Liver (tissue), 9 donors: ENCODE data around the gene CAMKV. TPM values are rescaled to one million over a fixed set of nuclear protein-coding genes. Genes with fewer than 3 reads are reported as not detected.

ENCODE experiments used
- DNase-seq: peaks from one replicate; pipeline ENCODE4 v3.0.0-alpha.2; 2017; ENCODE audit warnings: low spot score
- H3K27ac ChIP-seq, 2 donors: one replicate each; pipeline ENCODE4 v1.7.0; 2013; ENCODE audit warnings: inconsistent platforms in 2 of 2, low read length in 2 of 2, control low read depth in 1 of 2, low read depth in 1 of 2, mild to moderate bottlenecking in 1 of 2
- H3K27me3 ChIP-seq, 4 donors: one replicate each; pipeline versions ENCODE4 v1.6.1 to v1.7.0; 2013; ENCODE audit warnings: low read length in 3 of 4, inconsistent platforms in 1 of 4, mild to moderate bottlenecking in 1 of 4, moderate library complexity in 1 of 4; ENCODE audit not compliant: control insufficient read depth in 4 of 4, insufficient read depth in 4 of 4
- H3K36me3 ChIP-seq, 4 donors: one replicate each; pipeline versions ENCODE4 v1.6.1 to v1.7.0; 2013; ENCODE audit warnings: low read length in 3 of 4, mild to moderate bottlenecking in 3 of 4, low read depth in 1 of 4, moderate library complexity in 1 of 4; ENCODE audit not compliant: control insufficient read depth in 4 of 4, insufficient read depth in 3 of 4
- H3K4me1 ChIP-seq, 4 donors: one replicate each; pipeline versions ENCODE4 v1.6.1 to v1.7.0; 2013; ENCODE audit warnings: low read length in 3 of 4, mild to moderate bottlenecking in 3 of 4, moderate library complexity in 1 of 4; ENCODE audit not compliant: control insufficient read depth in 4 of 4, insufficient read depth in 4 of 4
- H3K4me3 ChIP-seq, 3 donors: one replicate each; pipeline versions ENCODE4 v1.6.1 to v1.7.0; 2013; ENCODE audit warnings: low read length in 3 of 3, control low read depth in 1 of 3, low read depth in 1 of 3, mild to moderate bottlenecking in 1 of 3
- H3K9ac ChIP-seq, 2 donors: one replicate each; pipeline ENCODE4 v1.7.0; 2013; ENCODE audit warnings: low read length in 2 of 2, mild to moderate bottlenecking in 2 of 2, moderate library complexity in 2 of 2, control low read depth in 1 of 2, low read depth in 1 of 2
- H3K9me3 ChIP-seq, 4 donors: one replicate each; pipeline versions ENCODE4 v1.6.1 to v1.7.0; 2013; ENCODE audit warnings: low read length in 3 of 4; ENCODE audit not compliant: control insufficient read depth in 4 of 4
- ATF3 ChIP-seq: IDR thresholded peaks from 2 replicates; pipeline ENCODE4 v1.6.1; 2016; ENCODE audit warnings: antibody characterized with exemption
- EGR1 ChIP-seq, 2 donors: IDR thresholded peaks; 2 replicates each; pipeline ENCODE4 v1.6.1; 2016 to 2018; ENCODE audit warnings: antibody characterized with exemption in 2 of 2, low read depth in 2 of 2
- FOXA1 ChIP-seq: IDR thresholded peaks from 2 replicates; pipeline ENCODE4 v1.6.1; 2016; ENCODE audit warnings: antibody characterized with exemption
- FOXA2 ChIP-seq: IDR thresholded peaks from 2 replicates; pipeline ENCODE4 v1.6.1; 2016; ENCODE audit warnings: antibody characterized with exemption
- GABPA ChIP-seq, 2 donors: IDR thresholded peaks in 1 of 2; conservative IDR thresholded peaks in 1 of 2; 2 replicates each; pipeline ENCODE4 v1.6.1; 2016; ENCODE audit warnings: antibody characterized with exemption in 2 of 2, mild to moderate bottlenecking in 1 of 2, moderate library complexity in 1 of 2
- HNF4A ChIP-seq, 2 donors: conservative IDR thresholded peaks; 2 replicates each; pipeline ENCODE4 v1.6.1; 2016; ENCODE audit warnings: antibody characterized with exemption in 2 of 2, mild to moderate bottlenecking in 2 of 2
- HNF4G ChIP-seq: IDR thresholded peaks from 2 replicates; pipeline ENCODE4 v1.6.1; 2016; ENCODE audit warnings: antibody characterized with exemption
- JUND ChIP-seq, 2 donors: IDR thresholded peaks; 2 replicates each; pipeline ENCODE4 v1.6.1; 2016; ENCODE audit warnings: antibody characterized with exemption in 2 of 2
- MAX ChIP-seq: IDR thresholded peaks from 2 replicates; pipeline ENCODE4 v1.6.1; 2016; ENCODE audit warnings: antibody characterized with exemption
- NR2F2 ChIP-seq: IDR thresholded peaks from 2 replicates; pipeline ENCODE4 v1.6.1; 2016; ENCODE audit warnings: antibody characterized with exemption
- RAD21 ChIP-seq, 2 donors: IDR thresholded peaks; 2 replicates each; pipeline ENCODE4 v1.6.1; 2016; ENCODE audit warnings: antibody characterized with exemption in 2 of 2, mild to moderate bottlenecking in 2 of 2
- RXRA ChIP-seq, 2 donors: IDR thresholded peaks; 2 replicates each; pipeline ENCODE4 v1.6.1; 2017 to 2018; ENCODE audit warnings: antibody characterized with exemption in 2 of 2, mild to moderate bottlenecking in 1 of 2
- SP1 ChIP-seq: IDR thresholded peaks from 2 replicates; pipeline ENCODE4 v1.6.1; 2018; ENCODE audit warnings: antibody characterized with exemption, mild to moderate bottlenecking
- TAF1 ChIP-seq: conservative IDR thresholded peaks from 2 replicates; pipeline ENCODE4 v1.6.1; 2016; ENCODE audit warnings: antibody characterized with exemption, mild to moderate bottlenecking
- YY1 ChIP-seq: IDR thresholded peaks from 2 replicates; pipeline ENCODE4 v1.6.1; 2016; ENCODE audit warnings: antibody characterized with exemption, mild to moderate bottlenecking
- ZBTB33 ChIP-seq: IDR thresholded peaks from 2 replicates; pipeline ENCODE4 v1.6.1; 2016; ENCODE audit warnings: antibody characterized with exemption
- WGBS: extraction: QIAGEN DNeasy Blood & Tissue Kit; methylation state at CpG from one replicate; pipeline ENCODE4 v1.1.7; 2013; 5-methylcytosine and 5-hydroxymethylcytosine counted together
- polyA plus RNA-seq, 2 donors: library from polyadenylated mRNA; stranded (reverse) in 1 of 2; unstranded in 1 of 2; fragments of 200-250 nt in 1 of 2; fragments of >200 nt in 1 of 2; fragmentation: Nextera tagmentation in 1 of 2; extraction: Ambion mirVana in 1 of 2; gene quantifications; one replicate each; pipeline versions ENCODE4 v1.2.1 to v1.2.3, GENCODE V29; 2013 to 2015
- total RNA-seq, 2 donors: library from RNA; depleted of rRNA; stranded (reverse); fragments of >200 nt; gene quantifications; one replicate each; pipeline ENCODE4 v1.2.3, GENCODE V29; 2014
- TF ChIP-seq, protein P1 (sequence below): fragments of 150-350 bp; IDR thresholded peaks from 2 replicates; pipeline ENCODE4 v1.5.1; 2017; ENCODE audit warnings: improper control_type of control experiment, low read depth, low read length; ENCODE audit not compliant: missing input control
- TF ChIP-seq, protein P2 (sequence below): IDR thresholded peaks from 2 replicates; pipeline ENCODE4 v1.6.1; 2016; ENCODE audit warnings: antibody characterized with exemption, mild to moderate bottlenecking
- donor health status: healthy.
- donor health status: healthy.
- donor health status: healthy.
- donor health status: healthy.
- donor health status: healthy.

The CAMKV gene
- total and polyA plus RNA-seq, 4 donors = not detected

- Histone ChIP-seq H3K4me3 (peak overlapping the region in 1 of 3 donors; percentile 42), H3K9ac (no peak overlapping the region), H3K27me3 (peaks cover 0 to 4% (median 2%) of the 10 kb centered on the region in 4 donors), H3K9me3 (no peaks in the 10 kb centered on the region), H3K27ac (no peak overlapping the region), H3K36me3 (no peaks in the 10 kb centered on the region), H3K4me1 (peaks cover 3 to 8% (median 6%) of the 10 kb centered on the region in 4 donors)
- DNase-seq = no peak
- WGBS = 7% methylated on average over 23 of the region's 23 CpGs
- no peak for TF ChIP-seq JUND (IDR thresholded peaks at IDR 0.05)
- TF ChIP-seq, protein P1, sequence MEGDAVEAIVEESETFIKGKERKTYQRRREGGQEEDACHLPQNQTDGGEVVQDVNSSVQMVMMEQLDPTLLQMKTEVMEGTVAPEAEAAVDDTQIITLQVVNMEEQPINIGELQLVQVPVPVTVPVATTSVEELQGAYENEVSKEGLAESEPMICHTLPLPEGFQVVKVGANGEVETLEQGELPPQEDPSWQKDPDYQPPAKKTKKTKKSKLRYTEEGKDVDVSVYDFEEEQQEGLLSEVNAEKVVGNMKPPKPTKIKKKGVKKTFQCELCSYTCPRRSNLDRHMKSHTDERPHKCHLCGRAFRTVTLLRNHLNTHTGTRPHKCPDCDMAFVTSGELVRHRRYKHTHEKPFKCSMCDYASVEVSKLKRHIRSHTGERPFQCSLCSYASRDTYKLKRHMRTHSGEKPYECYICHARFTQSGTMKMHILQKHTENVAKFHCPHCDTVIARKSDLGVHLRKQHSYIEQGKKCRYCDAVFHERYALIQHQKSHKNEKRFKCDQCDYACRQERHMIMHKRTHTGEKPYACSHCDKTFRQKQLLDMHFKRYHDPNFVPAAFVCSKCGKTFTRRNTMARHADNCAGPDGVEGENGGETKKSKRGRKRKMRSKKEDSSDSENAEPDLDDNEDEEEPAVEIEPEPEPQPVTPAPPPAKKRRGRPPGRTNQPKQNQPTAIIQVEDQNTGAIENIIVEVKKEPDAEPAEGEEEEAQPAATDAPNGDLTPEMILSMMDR = no peak
- no peak for TF ChIP-seq ZBTB33
- TF ChIP-seq ATF3 = no peak
- TF ChIP-seq SP1 = no peak
- no peak for TF ChIP-seq HNF4G
- TF ChIP-seq FOXA1 = no peak
- TF ChIP-seq, protein P2, sequence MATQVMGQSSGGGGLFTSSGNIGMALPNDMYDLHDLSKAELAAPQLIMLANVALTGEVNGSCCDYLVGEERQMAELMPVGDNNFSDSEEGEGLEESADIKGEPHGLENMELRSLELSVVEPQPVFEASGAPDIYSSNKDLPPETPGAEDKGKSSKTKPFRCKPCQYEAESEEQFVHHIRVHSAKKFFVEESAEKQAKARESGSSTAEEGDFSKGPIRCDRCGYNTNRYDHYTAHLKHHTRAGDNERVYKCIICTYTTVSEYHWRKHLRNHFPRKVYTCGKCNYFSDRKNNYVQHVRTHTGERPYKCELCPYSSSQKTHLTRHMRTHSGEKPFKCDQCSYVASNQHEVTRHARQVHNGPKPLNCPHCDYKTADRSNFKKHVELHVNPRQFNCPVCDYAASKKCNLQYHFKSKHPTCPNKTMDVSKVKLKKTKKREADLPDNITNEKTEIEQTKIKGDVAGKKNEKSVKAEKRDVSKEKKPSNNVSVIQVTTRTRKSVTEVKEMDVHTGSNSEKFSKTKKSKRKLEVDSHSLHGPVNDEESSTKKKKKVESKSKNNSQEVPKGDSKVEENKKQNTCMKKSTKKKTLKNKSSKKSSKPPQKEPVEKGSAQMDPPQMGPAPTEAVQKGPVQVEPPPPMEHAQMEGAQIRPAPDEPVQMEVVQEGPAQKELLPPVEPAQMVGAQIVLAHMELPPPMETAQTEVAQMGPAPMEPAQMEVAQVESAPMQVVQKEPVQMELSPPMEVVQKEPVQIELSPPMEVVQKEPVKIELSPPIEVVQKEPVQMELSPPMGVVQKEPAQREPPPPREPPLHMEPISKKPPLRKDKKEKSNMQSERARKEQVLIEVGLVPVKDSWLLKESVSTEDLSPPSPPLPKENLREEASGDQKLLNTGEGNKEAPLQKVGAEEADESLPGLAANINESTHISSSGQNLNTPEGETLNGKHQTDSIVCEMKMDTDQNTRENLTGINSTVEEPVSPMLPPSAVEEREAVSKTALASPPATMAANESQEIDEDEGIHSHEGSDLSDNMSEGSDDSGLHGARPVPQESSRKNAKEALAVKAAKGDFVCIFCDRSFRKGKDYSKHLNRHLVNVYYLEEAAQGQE = no peak
- no peak for TF ChIP-seq HNF4A (conservative IDR thresholded peaks at IDR 0.05)
- TF ChIP-seq TAF1 = no peak
- TF ChIP-seq FOXA2 = no peak
- no peak for TF ChIP-seq YY1
- no peak for TF ChIP-seq GABPA (IDR thresholded peaks at IDR 0.05 in 1 of 2, conservative IDR thresholded peaks at IDR 0.05 in 1 of 2)
- TF ChIP-seq RXRA (IDR thresholded peaks at IDR 0.05) = no peak
- no peak for TF ChIP-seq RAD21 (IDR thresholded peaks at IDR 0.05)
- no peak for TF ChIP-seq MAX
- TF ChIP-seq EGR1 (IDR thresholded peaks at IDR 0.05; ENCODE audit: low read depth in 2 of 2) = no peak
- TF ChIP-seq NR2F2 = no peak
Measured at GRCh38 chr3:49868862-49869466, 742 bp downstream of the CAMKV start.
